GM12873 (cell line): Measurements from ENCODE around the gene SZT2.

Experiments
- CTCF ChIP-seq: IDR thresholded peaks from 2 replicates; pipeline ENCODE4 v1.5.1; 2012; ENCODE audit warnings: low read depth, mild to moderate bottlenecking, moderate library complexity, low read length, control low read depth; ENCODE audit not compliant: insufficient read depth; ENCODE audit errors: missing control alignments

The SZT2 gene

GRCh38 chr1:43422995-43423671 is 33.4 kb downstream of the SZT2 start:
- TF ChIP-seq CTCF = no peak

- TF ChIP-seq CTCF = no peak
These were observed 34.2 kb downstream of the SZT2 start for GRCh38 chr1:43423672-43424550.

- TF ChIP-seq CTCF = no peak
These were observed 35.3 kb downstream of the SZT2 start for GRCh38 chr1:43425045-43425444.

GRCh38 chr1:43426221-43426620 is 36.5 kb downstream of the SZT2 start:
- no peak for TF ChIP-seq CTCF

GRCh38 chr1:43427524-43427923 is 37.8 kb downstream of the SZT2 start:
- TF ChIP-seq CTCF = no peak

- no peak for TF ChIP-seq CTCF
These were observed 38.2 kb downstream of the SZT2 start for GRCh38 chr1:43427941-43428340.

GRCh38 chr1:43430831-43431230 is 41.1 kb downstream of the SZT2 start:
- TF ChIP-seq CTCF = no peak
